Spleen (tissue), 7 donors: ENCODE results near the gene HDAC4.

Source experiments
- CTCF ChIP-seq, 11 experiments: fragments of 200-600 bp in 7 of 11; fragments of 450-650 bp in 4 of 11; sonication (generic) in 4 of 11; IDR thresholded peaks in 8 of 11; conservative IDR thresholded peaks in 3 of 11; 1 replicate in 7 of 11; 2 replicates in 4 of 11; pipeline versions ENCODE4 v1.4.0 to v1.8.0; 2016 to 2021; ENCODE audit warnings: antibody characterized with exemption in 11 of 11, inconsistent platforms in 4 of 11, mild to moderate bottlenecking in 1 of 11
- POLR2A ChIP-seq, 3 donors: fragments of 450-650 bp; IDR thresholded peaks; one replicate each; pipeline ENCODE4 v1.5.1; 2017; ENCODE audit warnings: antibody characterized with exemption in 3 of 3, mild to moderate bottlenecking in 1 of 3
- POLR2AphosphoS5 ChIP-seq, 3 donors: sonication (generic); formaldehyde crosslinking; IDR thresholded peaks; one replicate each; pipeline ENCODE4 v1.5.1; 2017; ENCODE audit warnings: antibody characterized with exemption in 3 of 3
- donor health status: DM: no; HTN: no; CAD: no; lungs with moderate emphysema.
- donor health status: DM: no; HTN: no; CAD: no.
- donor health status: DM: no; HTN: no; CAD: no.

GRCh38 chr2:239180526-239181073 lies 220.2 kb downstream of the HDAC4 start:
- TF ChIP-seq CTCF (IDR thresholded peaks at IDR 0.05 in 8 of 11, conservative IDR thresholded peaks at IDR 0.05 in 3 of 11) (no peak), POLR2A (IDR thresholded peaks at IDR 0.05) (no peak), POLR2AphosphoS5 (IDR thresholded peaks at IDR 0.05) (no peak)
